GM19351 (cell line): ENCODE results near the gene ABCA3.
"Not testable (repeated sequence)": the region's sequence is repeated elsewhere in the genome, so short reads cannot be mapped to it uniquely, and the experiment has no call there.

ENCODE experiments used
- ATAC-seq: cut with Tn5 transposase; IDR thresholded peaks from one replicate; pipeline ENCODE4 v1.9.1; 2021; ENCODE audit warnings: mild to moderate bottlenecking, moderate library complexity; ENCODE audit not compliant: unreplicated experiment

ABCA3 gene

GRCh38 chr16:2257726-2258125, 82.8 kb downstream of the ABCA3 start:
- no peak for ATAC-seq

- ATAC-seq, result no peak
These were observed 83.9 kb downstream of the ABCA3 start for GRCh38 chr16:2256531-2257140.

GRCh38 chr16:2253293-2253692, 87.2 kb downstream of the ABCA3 start:
- ATAC-seq, result no peak

- no peak for ATAC-seq
These were observed 87.8 kb downstream of the ABCA3 start for GRCh38 chr16:2252806-2253148.

GRCh38 chr16:2251296-2252111, 89.0 kb downstream of the ABCA3 start, which contains the start of gene ECI1:
ECI1 (minus strand) TSS chr16:2251587; CDS start chr16:2251566, 21 bp downstream.
- peak; percentile 84 for ATAC-seq

GRCh38 chr16:2250652-2251295, 89.8 kb downstream of the ABCA3 start:
- peak; percentile 22 for ATAC-seq

- no peak for ATAC-seq
These were observed 94.1 kb downstream of the ABCA3 start for GRCh38 chr16:2246301-2246885.

- ATAC-seq, result no peak
These were observed 95.4 kb downstream of the ABCA3 start for GRCh38 chr16:2244926-2245795.

- no peak for ATAC-seq
These were observed 96.2 kb downstream of the ABCA3 start for GRCh38 chr16:2244301-2244700.

- no peak for ATAC-seq
These were observed 96.7 kb downstream of the ABCA3 start for GRCh38 chr16:2243781-2244180.

GRCh38 chr16:2243031-2243528, 97.4 kb downstream of the ABCA3 start:
- ATAC-seq, result no peak

- no peak for ATAC-seq
These were observed 97.9 kb downstream of the ABCA3 start for GRCh38 chr16:2242598-2242997.

- ATAC-seq, result not testable (repeated sequence)
These were observed 100.2 kb downstream of the ABCA3 start for GRCh38 chr16:2240331-2240730.

- ATAC-seq, result no peak
These were observed 101.5 kb downstream of the ABCA3 start for GRCh38 chr16:2238838-2239675.

GRCh38 chr16:2238150-2238837, 102.2 kb downstream of the ABCA3 start:
- no peak for ATAC-seq

- ATAC-seq, result no peak
These were observed 102.9 kb downstream of the ABCA3 start for GRCh38 chr16:2237493-2238149.

- ATAC-seq, result no peak
These were observed 103.4 kb downstream of the ABCA3 start for GRCh38 chr16:2237102-2237482.

GRCh38 chr16:2236337-2237101, 104.0 kb downstream of the ABCA3 start, which contains the start of gene DNASE1L2:
DNASE1L2 (plus strand) TSS chr16:2236444; CDS start chr16:2236817, 373 bp downstream.
- no peak for ATAC-seq
